MM.1S (cell line): Measurements from ENCODE around the gene HTR7.

Experiments
- DNase-seq: peaks from one replicate; pipeline ENCODE4 v3.0.0-alpha.2; 2015
- H2AFZ ChIP-seq: fragments of 300-600 bp; sonication (generic); 2 replicates; pipeline ENCODE4 v1.6.0; 2016; ENCODE audit warnings: antibody characterized with exemption, low read length
- H3F3A ChIP-seq: fragments of 300-600 bp; sonication (generic); 2 replicates; pipeline ENCODE4 v1.6.1; 2016; ENCODE audit warnings: mild to moderate bottlenecking, antibody characterized with exemption, low read length, moderate library complexity, mixed read lengths; ENCODE audit not compliant: insufficient read depth
- H3K27ac ChIP-seq: fragments of 300-600 bp; sonication (generic); 2 replicates; pipeline ENCODE4 v1.5.1; 2016; ENCODE audit warnings: mild to moderate bottlenecking, low read length
- H3K27me3 ChIP-seq: fragments of 300-600 bp; sonication (generic); replicated peaks from 2 replicates; pipeline ENCODE4 v1.6.0; 2016; ENCODE audit warnings: low read length; ENCODE audit not compliant: insufficient read depth
- H3K36me3 ChIP-seq: fragments of 300-600 bp; sonication (generic); replicated peaks from 2 replicates; pipeline ENCODE4 v1.6.1; 2016; ENCODE audit warnings: mild to moderate bottlenecking, low read length, mixed read lengths; ENCODE audit not compliant: insufficient read depth
- H3K4me1 ChIP-seq: fragments of 300-600 bp; sonication (generic); 2 replicates; pipeline ENCODE4 v1.6.1; 2016; ENCODE audit warnings: low read length, mixed read lengths
- H3K4me2 ChIP-seq: fragments of 300-600 bp; sonication (generic); 2 replicates; pipeline ENCODE4 v1.6.0; 2016; ENCODE audit warnings: low read depth, low read length
- H3K4me3 ChIP-seq: fragments of 300-600 bp; sonication (generic); 2 replicates; pipeline ENCODE4 v1.5.1; 2016; ENCODE audit warnings: low read length, mixed read lengths
- H3K79me2 ChIP-seq: fragments of 300-600 bp; sonication (generic); 2 replicates; pipeline ENCODE4 v1.6.1; 2016; ENCODE audit warnings: mixed run types, low read length, mixed read lengths
- H3K9ac ChIP-seq: fragments of 300-600 bp; sonication (generic); 2 replicates; pipeline ENCODE4 v1.6.1; 2016; ENCODE audit warnings: low read length, mixed read lengths
- H3K9me2 ChIP-seq: fragments of 300-600 bp; sonication (generic); replicated peaks from 2 replicates; pipeline ENCODE4 v1.6.1; 2016; ENCODE audit warnings: mild to moderate bottlenecking, low read length, mixed read lengths; ENCODE audit not compliant: insufficient read depth
- H3K9me3 ChIP-seq: fragments of 300-600 bp; sonication (generic); replicated peaks from 2 replicates; pipeline ENCODE4 v1.6.1; 2016; ENCODE audit warnings: mild to moderate bottlenecking, low read length, mixed read lengths; ENCODE audit not compliant: insufficient read depth
- H4K20me1 ChIP-seq: fragments of 300-600 bp; sonication (generic); 2 replicates; pipeline ENCODE4 v1.6.1; 2016; ENCODE audit warnings: mild to moderate bottlenecking, low read length, moderate library complexity, mixed read lengths; ENCODE audit not compliant: insufficient read depth
- CTCF ChIP-seq: fragments of 300-600 bp; sonication (generic); IDR thresholded peaks from 2 replicates; pipeline ENCODE4 v1.5.1; 2016; ENCODE audit warnings: antibody characterized with exemption, low read length, mixed read lengths
- EZH2 ChIP-seq: fragments of 300-600 bp; sonication (generic); optimal IDR thresholded peaks from 2 replicates; pipeline ENCODE3; 2017; ENCODE audit warnings: low read depth, mild to moderate bottlenecking, antibody characterized with exemption, low read length, mixed read lengths
- EZH2phosphoT487 ChIP-seq: fragments of 300-600 bp; sonication (generic); IDR thresholded peaks from 2 replicates; pipeline ENCODE4 v1.6.1; 2018; ENCODE audit warnings: antibody characterized with exemption, low read length

HTR7 gene

GRCh38 chr10:90849956-90850749 lies 7.7 kb downstream of the HTR7 start:
- Histone ChIP-seq H3K4me1 (no peaks in the 10 kb centered on the region), H3K4me3 (no peak overlapping the region), H3K9me3 (no peaks in the 10 kb centered on the region), H3K27ac (no peak overlapping the region), H2AFZ (no peak overlapping the region), H3K27me3 (no peaks in the 10 kb centered on the region), H4K20me1 (no peaks in the 10 kb centered on the region), H3K79me2 (no peaks in the 10 kb centered on the region), H3K9me2 (no peaks in the 10 kb centered on the region), H3F3A (no peaks in the 10 kb centered on the region), H3K9ac (no peak overlapping the region), H3K4me2 (no peak overlapping the region), H3K36me3 (no peaks in the 10 kb centered on the region)
- DNase-seq, result no peak
- TF ChIP-seq EZH2 (no peak), CTCF (no peak), EZH2phosphoT487 (no peak)

GRCh38 chr10:90847436-90847835 lies 10.4 kb downstream of the HTR7 start:
- no peak overlapping the region for H3K9ac ChIP-seq
- no peaks in the 10 kb centered on the region for H3K27me3 ChIP-seq
- no peaks in the 10 kb centered on the region for H3K36me3 ChIP-seq
- no peaks in the 10 kb centered on the region for H3F3A ChIP-seq
- H3K9me3 ChIP-seq, result no peaks in the 10 kb centered on the region
- DNase-seq, result no peak
- H3K27ac ChIP-seq, result no peak overlapping the region
- H3K4me3 ChIP-seq, result no peak overlapping the region
- no peak overlapping the region for H3K4me2 ChIP-seq
- no peaks in the 10 kb centered on the region for H3K9me2 ChIP-seq
- H2AFZ ChIP-seq, result no peak overlapping the region
- H3K79me2 ChIP-seq, result no peaks in the 10 kb centered on the region
- TF ChIP-seq EZH2phosphoT487, result no peak
- no peak for TF ChIP-seq CTCF
- TF ChIP-seq EZH2, result no peak
- no peaks in the 10 kb centered on the region for H3K4me1 ChIP-seq
- no peaks in the 10 kb centered on the region for H4K20me1 ChIP-seq

- Histone ChIP-seq H3K4me3 (no peak overlapping the region), H4K20me1 (no peaks in the 10 kb centered on the region), H3K27me3 (no peaks in the 10 kb centered on the region), H3K4me1 (no peaks in the 10 kb centered on the region), H3F3A (no peaks in the 10 kb centered on the region), H3K27ac (no peak overlapping the region), H3K9me2 (no peaks in the 10 kb centered on the region), H3K79me2 (no peaks in the 10 kb centered on the region), H3K36me3 (no peaks in the 10 kb centered on the region), H3K9me3 (no peaks in the 10 kb centered on the region), H2AFZ (no peak overlapping the region), H3K9ac (no peak overlapping the region), H3K4me2 (no peak overlapping the region)
- no peak for TF ChIP-seq EZH2phosphoT487
- no peak for TF ChIP-seq EZH2
- TF ChIP-seq CTCF, result no peak
- DNase-seq, result no peak
Observed at GRCh38 chr10:90846746-90847145, 11.1 kb downstream of the HTR7 start.
